ENCODE data around the gene NUP85.
A peak's percentile ranks its signal among the peaks of the same experiment; 100 is the strongest.

Gene NUP85

DNA sequence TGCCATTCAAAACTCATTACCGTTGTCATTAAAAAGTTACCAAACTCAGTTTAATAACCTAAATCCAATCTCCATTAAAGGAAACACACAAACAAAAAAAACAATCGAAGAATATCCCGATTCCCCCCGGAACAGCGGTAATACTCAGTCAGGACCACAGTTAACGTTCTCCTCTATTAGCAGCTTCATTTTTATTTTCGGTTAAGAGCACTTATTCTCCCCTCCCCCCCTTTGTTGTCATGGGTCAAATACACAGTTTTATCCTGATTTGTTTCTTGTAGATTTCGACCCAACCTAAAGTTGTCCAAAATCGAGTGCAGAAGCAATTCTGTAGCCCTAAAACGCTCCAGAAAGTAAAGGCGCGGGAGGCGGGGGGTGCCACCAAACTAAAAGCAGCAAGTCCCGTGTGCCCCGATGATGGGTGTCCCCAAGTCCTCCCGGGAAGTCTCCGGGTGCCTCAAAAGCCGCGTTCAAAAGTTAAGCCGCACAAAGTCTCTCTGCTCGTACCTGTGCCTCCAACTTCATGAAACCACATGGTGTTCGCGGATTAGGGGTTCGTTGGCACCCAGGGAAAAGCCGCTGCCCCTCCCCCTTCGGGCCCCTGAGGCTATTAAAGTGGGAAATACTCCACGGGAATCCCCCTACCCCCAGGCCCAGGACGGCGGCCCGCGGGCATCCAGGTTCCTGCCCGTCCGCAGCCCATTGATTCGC is 23.7 kb upstream of the NUP85 start:
- Histone ChIP-seq H3K4me2 (ENCODE audit: insufficient read depth, low read length, poor library complexity, severe bottlenecking) (peak overlapping the region; percentile 62), H3K14ac (ENCODE audit: low read length) (peak overlapping the region; percentile 63), H2AFZ (ENCODE audit: low read length) (peak overlapping the region; percentile 85), H3K23ac (ENCODE audit: low read depth, low read length, poor library complexity) (peak overlapping the region; percentile 85), H3K4me1 (ENCODE audit: control insufficient read depth in 2 of 2, insufficient read depth in 1 of 2, low read depth in 1 of 2, low read length in 2 of 2) (peaks cover 3 to 10% of the 10 kb centered on the region in 2 donors), H3K79me1 (ENCODE audit: low read depth, low read length) (peaks cover 3% of the 10 kb centered on the region), H3K9ac (ENCODE audit: low read depth, low read length, poor library complexity) (peak overlapping the region; percentile 98), H3K36me3 (replicated peaks in 1 of 2; ENCODE audit: control insufficient read depth in 2 of 2, insufficient read depth in 2 of 2, low read length in 2 of 2) (peaks cover 17 to 44% of the 10 kb centered on the region in 2 donors), H3K9me3 (replicated peaks in 1 of 2; ENCODE audit: control insufficient read depth in 2 of 2, insufficient read depth in 1 of 2, low read depth in 1 of 2, low read length in 2 of 2) (peaks cover 0 to 3% of the 10 kb centered on the region in 2 donors), H3K27ac (replicated peaks; ENCODE audit: low read length) (peak overlapping the region; percentile 99), H2BK5ac (ENCODE audit: low read length) (peak overlapping the region; percentile 82), H3K4ac (ENCODE audit: low read length) (peak overlapping the region; percentile 37), H2BK12ac (ENCODE audit: low read length) (peak overlapping the region; percentile 58), H4K8ac (ENCODE audit: low read depth, low read length) (no peak overlapping the region), H2BK15ac (ENCODE audit: low read length) (no peak overlapping the region), H3K18ac (ENCODE audit: low read length) (peak overlapping the region; percentile 99), H4K91ac (ENCODE audit: low read depth, low read length, poor library complexity) (no peak overlapping the region), H2BK120ac (ENCODE audit: low read depth, low read length) (no peak overlapping the region), H2AK5ac (ENCODE audit: low read depth, low read length) (peak overlapping the region; percentile 94), H3K4me3 (ENCODE audit: low read length in 2 of 2) (peak overlapping the region; percentile 98 to 100), H3K27me3 (ENCODE audit: control insufficient read depth in 3 of 3, insufficient read depth in 3 of 3, low read depth in 1 of 3, low read length in 3 of 3) (no peaks in the 10 kb centered on the region)
- WGBS, 2 donors (ENCODE audit: extremely low coverage in 2 of 2, insufficient read length in 2 of 2, insufficient replicate concordance in 1 of 2) = no CpG with 5 or more reads among the region's 34 CpGs
- DNase-seq (ENCODE audit: low spot score) = no peak

DNA sequence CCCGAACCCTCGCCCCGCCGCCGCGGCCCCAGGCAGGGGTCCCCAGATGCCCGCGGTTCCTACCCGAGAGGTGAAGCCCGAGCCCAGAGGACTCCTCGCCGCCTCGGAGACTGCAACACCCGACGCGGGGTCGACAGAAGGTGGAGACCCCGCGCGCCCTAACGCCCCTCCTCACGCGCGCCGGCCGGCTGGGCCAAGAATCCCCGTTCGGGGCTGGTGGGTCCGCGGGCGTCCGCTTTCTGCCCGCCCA is 23.2 kb upstream of the NUP85 start:
- peak overlapping the region; percentile 98 to 100 for H3K4me3 ChIP-seq (ENCODE audit: low read length in 2 of 2)
- H3K27me3 ChIP-seq (ENCODE audit: control insufficient read depth in 3 of 3, insufficient read depth in 3 of 3, low read depth in 1 of 3, low read length in 3 of 3) = no peaks in the 10 kb centered on the region
- H3K4ac ChIP-seq (ENCODE audit: low read length) = peak overlapping the region; percentile 37
- peak overlapping the region; percentile 82 for H2BK5ac ChIP-seq (ENCODE audit: low read length)
- peak overlapping the region; percentile 58 for H2BK12ac ChIP-seq (ENCODE audit: low read length)
- peak overlapping the region; percentile 62 for H3K4me2 ChIP-seq (ENCODE audit: insufficient read depth, low read length, poor library complexity, severe bottlenecking)
- H3K9me3 ChIP-seq (replicated peaks in 1 of 2; ENCODE audit: control insufficient read depth in 2 of 2, insufficient read depth in 1 of 2, low read depth in 1 of 2, low read length in 2 of 2) = peaks cover 0 to 3% of the 10 kb centered on the region in 2 donors
- H2AFZ ChIP-seq (ENCODE audit: low read length) = peak overlapping the region; percentile 85
- peak overlapping the region; percentile 99 for H3K18ac ChIP-seq (ENCODE audit: low read length)
- no peak overlapping the region for H2BK15ac ChIP-seq (ENCODE audit: low read length)
- H3K36me3 ChIP-seq (replicated peaks in 1 of 2; ENCODE audit: control insufficient read depth in 2 of 2, insufficient read depth in 2 of 2, low read length in 2 of 2) = peaks cover 14 to 39% of the 10 kb centered on the region in 2 donors
- H4K91ac ChIP-seq (ENCODE audit: low read depth, low read length, poor library complexity) = no peak overlapping the region
- no peak overlapping the region for H4K8ac ChIP-seq (ENCODE audit: low read depth, low read length)
- no CpG with 5 or more reads among the region's 33 CpGs for WGBS, 2 donors (ENCODE audit: extremely low coverage in 2 of 2, insufficient read length in 2 of 2, insufficient replicate concordance in 1 of 2)
- peak overlapping the region; percentile 94 for H2AK5ac ChIP-seq (ENCODE audit: low read depth, low read length)
- peak overlapping the region; percentile 85 for H3K23ac ChIP-seq (ENCODE audit: low read depth, low read length, poor library complexity)
- peak overlapping the region; percentile 98 for H3K9ac ChIP-seq (ENCODE audit: low read depth, low read length, poor library complexity)
- H3K79me1 ChIP-seq (ENCODE audit: low read depth, low read length) = peaks cover 2% of the 10 kb centered on the region
- DNase-seq (ENCODE audit: low spot score) = no peak
- peak overlapping the region; percentile 99 for H3K27ac ChIP-seq (replicated peaks; ENCODE audit: low read length)
- H2BK120ac ChIP-seq (ENCODE audit: low read depth, low read length) = no peak overlapping the region
- peaks cover 3 to 10% of the 10 kb centered on the region in 2 donors for H3K4me1 ChIP-seq (ENCODE audit: control insufficient read depth in 2 of 2, insufficient read depth in 1 of 2, low read depth in 1 of 2, low read length in 2 of 2)
- peak overlapping the region; percentile 63 for H3K14ac ChIP-seq (ENCODE audit: low read length)

- Histone ChIP-seq H4K91ac (ENCODE audit: low read depth, low read length, poor library complexity) (peak within 1 kb of the TSS; percentile 72), H3K9ac (ENCODE audit: low read depth, low read length, poor library complexity) (peak within 1 kb of the TSS; percentile 98), H2BK5ac (ENCODE audit: low read length) (peak within 1 kb of the TSS; percentile 82), H2BK120ac (ENCODE audit: low read depth, low read length) (no peak within 1 kb of the TSS), H2BK15ac (ENCODE audit: low read length) (no peak within 1 kb of the TSS), H3K4ac (ENCODE audit: low read length) (peak within 1 kb of the TSS; percentile 37), H2BK12ac (ENCODE audit: low read length) (peak within 1 kb of the TSS; percentile 58), H3K79me1 (ENCODE audit: low read depth, low read length) (peaks cover 2% of the 10 kb centered on the region), H3K14ac (ENCODE audit: low read length) (peak within 1 kb of the TSS; percentile 71), H3K9me3 (replicated peaks in 1 of 2; ENCODE audit: control insufficient read depth in 2 of 2, insufficient read depth in 1 of 2, low read depth in 1 of 2, low read length in 2 of 2) (peaks cover 0 to 3% of the 10 kb centered on the region in 2 donors), H3K4me2 (ENCODE audit: insufficient read depth, low read length, poor library complexity, severe bottlenecking) (peak within 1 kb of the TSS; percentile 69), H3K23ac (ENCODE audit: low read depth, low read length, poor library complexity) (peak within 1 kb of the TSS; percentile 85), H3K4me1 (ENCODE audit: control insufficient read depth in 2 of 2, insufficient read depth in 1 of 2, low read depth in 1 of 2, low read length in 2 of 2) (peaks cover 3 to 10% of the 10 kb centered on the region in 2 donors), H3K36me3 (replicated peaks in 1 of 2; ENCODE audit: control insufficient read depth in 2 of 2, insufficient read depth in 2 of 2, low read length in 2 of 2) (peaks cover 11 to 34% of the 10 kb centered on the region in 2 donors), H2AFZ (ENCODE audit: low read length) (peak within 1 kb of the TSS; percentile 85), H3K27me3 (ENCODE audit: control insufficient read depth in 3 of 3, insufficient read depth in 3 of 3, low read depth in 1 of 3, low read length in 3 of 3) (no peaks in the 10 kb centered on the region), H4K8ac (ENCODE audit: low read depth, low read length) (peak within 1 kb of the TSS; percentile 17), H3K4me3 (ENCODE audit: low read length in 2 of 2) (peak within 1 kb of the TSS; percentile 98 to 100), H3K27ac (replicated peaks; ENCODE audit: low read length) (peak within 1 kb of the TSS; percentile 99), H3K18ac (ENCODE audit: low read length) (peak within 1 kb of the TSS; percentile 99), H2AK5ac (ENCODE audit: low read depth, low read length) (peak within 1 kb of the TSS; percentile 94)
- WGBS, 2 donors (ENCODE audit: extremely low coverage in 2 of 2, insufficient read length in 2 of 2, insufficient replicate concordance in 1 of 2) = no CpG with 5 or more reads among the region's 92 CpGs
- DNase-seq (ENCODE audit: low spot score) = peak; percentile 97
Measured at GRCh38 chr17:75182569-75183436, 22.7 kb upstream of the NUP85 start, which contains the start of gene SUMO2. TSS of gene SUMO2 (minus strand) at chr17:75182959. CDS start at chr17:75182834, 125 bp downstream.

All from neuronal stem cell (in vitro differentiated cells).